Lower leg skin (tissue), 3 donors: ENCODE results near the gene NCEH1.

Experiments used
- CTCF ChIP-seq, 3 donors: fragments of 450-650 bp; IDR thresholded peaks; one replicate each; pipeline ENCODE4 v1.5.1; 2016; ENCODE audit warnings: antibody characterized with exemption in 3 of 3, mild to moderate bottlenecking in 3 of 3, moderate library complexity in 2 of 3
- POLR2A ChIP-seq, 2 donors: fragments of 450-650 bp; IDR thresholded peaks; one replicate each; pipeline ENCODE4 v1.6.1; 2016 to 2017; ENCODE audit warnings: antibody characterized with exemption in 2 of 2, mild to moderate bottlenecking in 1 of 2, moderate library complexity in 1 of 2

GRCh38 chr3:172625404-172625803 is 85.5 kb downstream of the NCEH1 start:
- TF ChIP-seq CTCF (IDR thresholded peaks at IDR 0.05) (no peak), POLR2A (IDR thresholded peaks at IDR 0.05) (no peak)
